Ishikawa (cell line): Measurements from ENCODE around the gene MKKS.

Experiments
- CEBPB ChIP-seq: IDR thresholded peaks from 2 replicates; pipeline ENCODE4 v1.6.1; 2012
- CREB1 ChIP-seq: IDR thresholded peaks from 2 replicates; pipeline ENCODE4 v1.6.1; 2012; ENCODE audit warnings: low read depth
- EGR1 ChIP-seq: IDR thresholded peaks from 2 replicates; pipeline ENCODE4 v1.6.1; 2012
- EP300 ChIP-seq: IDR thresholded peaks from 2 replicates; pipeline ENCODE4 v1.6.1; 2012; ENCODE audit warnings: borderline replicate concordance
- FOXM1 ChIP-seq: IDR thresholded peaks from 2 replicates; pipeline ENCODE4 v1.6.1; 2012; ENCODE audit warnings: low read depth, borderline replicate concordance
- NFIC ChIP-seq: IDR thresholded peaks from 2 replicates; pipeline ENCODE4 v1.6.1; 2012
- RAD21 ChIP-seq: IDR thresholded peaks from 2 replicates; pipeline ENCODE4 v1.6.1; 2012; ENCODE audit warnings: low read depth
- TAF1 ChIP-seq: IDR thresholded peaks from 2 replicates; pipeline ENCODE4 v1.6.1; 2012; ENCODE audit warnings: low read depth, mild to moderate bottlenecking
- TCF12 ChIP-seq: IDR thresholded peaks from 2 replicates; pipeline ENCODE4 v1.6.1; 2012; ENCODE audit warnings: low read depth
- TEAD4 ChIP-seq: IDR thresholded peaks from 2 replicates; pipeline ENCODE4 v1.6.1; 2012
- USF1 ChIP-seq: IDR thresholded peaks from 2 replicates; pipeline ENCODE4 v1.6.1; 2012
- YY1 ChIP-seq: IDR thresholded peaks from 2 replicates; pipeline ENCODE4 v1.6.1; 2012; ENCODE audit warnings: low read depth
- ZBTB7A ChIP-seq: IDR thresholded peaks from 2 replicates; pipeline ENCODE4 v1.6.1; 2012; ENCODE audit warnings: low read depth
- TF ChIP-seq, protein P1 (sequence below): IDR thresholded peaks from 2 replicates; pipeline ENCODE4 v1.6.1; 2012
- TF ChIP-seq, protein P2 (sequence below): IDR thresholded peaks from 2 replicates; pipeline ENCODE4 v1.6.1; 2012; ENCODE audit warnings: low read depth, mild to moderate bottlenecking

Gene MKKS

DNA sequence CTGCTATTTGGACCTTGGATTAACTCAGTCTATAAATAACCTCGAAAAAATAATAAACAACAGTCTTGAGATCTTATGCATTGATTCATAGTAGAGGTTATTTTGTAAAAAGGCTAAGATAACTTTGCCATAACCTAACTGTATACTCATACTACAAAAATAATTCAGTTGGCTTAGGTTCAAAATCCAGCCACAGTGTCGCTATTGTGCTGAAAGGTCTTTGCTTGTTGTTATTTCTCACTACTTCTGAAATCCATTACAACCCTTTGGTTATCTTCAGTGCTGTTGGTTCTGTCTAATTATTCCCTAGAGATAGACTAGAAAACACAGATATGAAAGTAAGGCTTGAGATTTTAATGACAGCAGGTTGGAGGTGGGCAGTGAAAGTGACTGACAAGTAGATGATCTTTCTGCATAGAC, 74.4 kb downstream of the MKKS start:
- TF ChIP-seq, protein P1, sequence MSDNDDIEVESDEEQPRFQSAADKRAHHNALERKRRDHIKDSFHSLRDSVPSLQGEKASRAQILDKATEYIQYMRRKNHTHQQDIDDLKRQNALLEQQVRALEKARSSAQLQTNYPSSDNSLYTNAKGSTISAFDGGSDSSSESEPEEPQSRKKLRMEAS, result no peak
- TF ChIP-seq EGR1 (no peak), FOXM1 (no peak), RAD21 (no peak), EP300 (no peak), NFIC (no peak), ZBTB7A (no peak), YY1 (no peak), USF1 (no peak), CEBPB (no peak), CREB1 (no peak), TCF12 (no peak), TEAD4 (no peak), TAF1 (no peak)
- TF ChIP-seq, protein P2, sequence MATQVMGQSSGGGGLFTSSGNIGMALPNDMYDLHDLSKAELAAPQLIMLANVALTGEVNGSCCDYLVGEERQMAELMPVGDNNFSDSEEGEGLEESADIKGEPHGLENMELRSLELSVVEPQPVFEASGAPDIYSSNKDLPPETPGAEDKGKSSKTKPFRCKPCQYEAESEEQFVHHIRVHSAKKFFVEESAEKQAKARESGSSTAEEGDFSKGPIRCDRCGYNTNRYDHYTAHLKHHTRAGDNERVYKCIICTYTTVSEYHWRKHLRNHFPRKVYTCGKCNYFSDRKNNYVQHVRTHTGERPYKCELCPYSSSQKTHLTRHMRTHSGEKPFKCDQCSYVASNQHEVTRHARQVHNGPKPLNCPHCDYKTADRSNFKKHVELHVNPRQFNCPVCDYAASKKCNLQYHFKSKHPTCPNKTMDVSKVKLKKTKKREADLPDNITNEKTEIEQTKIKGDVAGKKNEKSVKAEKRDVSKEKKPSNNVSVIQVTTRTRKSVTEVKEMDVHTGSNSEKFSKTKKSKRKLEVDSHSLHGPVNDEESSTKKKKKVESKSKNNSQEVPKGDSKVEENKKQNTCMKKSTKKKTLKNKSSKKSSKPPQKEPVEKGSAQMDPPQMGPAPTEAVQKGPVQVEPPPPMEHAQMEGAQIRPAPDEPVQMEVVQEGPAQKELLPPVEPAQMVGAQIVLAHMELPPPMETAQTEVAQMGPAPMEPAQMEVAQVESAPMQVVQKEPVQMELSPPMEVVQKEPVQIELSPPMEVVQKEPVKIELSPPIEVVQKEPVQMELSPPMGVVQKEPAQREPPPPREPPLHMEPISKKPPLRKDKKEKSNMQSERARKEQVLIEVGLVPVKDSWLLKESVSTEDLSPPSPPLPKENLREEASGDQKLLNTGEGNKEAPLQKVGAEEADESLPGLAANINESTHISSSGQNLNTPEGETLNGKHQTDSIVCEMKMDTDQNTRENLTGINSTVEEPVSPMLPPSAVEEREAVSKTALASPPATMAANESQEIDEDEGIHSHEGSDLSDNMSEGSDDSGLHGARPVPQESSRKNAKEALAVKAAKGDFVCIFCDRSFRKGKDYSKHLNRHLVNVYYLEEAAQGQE, result no peak

DNA sequence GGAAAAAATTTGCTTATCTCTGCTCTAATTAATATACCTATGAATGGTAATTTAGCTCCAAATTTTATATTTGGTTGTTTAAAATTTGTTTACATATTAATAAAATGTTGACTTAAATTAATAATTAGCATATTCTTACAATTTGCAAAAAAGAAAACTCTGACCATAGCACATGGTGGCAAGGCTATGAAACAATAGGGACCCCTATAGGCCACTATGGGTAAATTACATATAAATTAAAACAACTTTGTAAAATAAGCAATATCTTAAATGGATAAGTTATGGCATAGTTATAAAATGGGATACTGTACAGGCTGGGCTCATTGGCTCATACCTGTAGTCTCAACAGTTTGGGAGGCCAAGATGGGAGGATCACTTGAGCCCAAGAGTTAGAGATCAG, 76.0 kb downstream of the MKKS start:
- TF ChIP-seq ZBTB7A (no peak), RAD21 (peak; percentile 57), CEBPB (no peak), EGR1 (no peak)

DNA sequence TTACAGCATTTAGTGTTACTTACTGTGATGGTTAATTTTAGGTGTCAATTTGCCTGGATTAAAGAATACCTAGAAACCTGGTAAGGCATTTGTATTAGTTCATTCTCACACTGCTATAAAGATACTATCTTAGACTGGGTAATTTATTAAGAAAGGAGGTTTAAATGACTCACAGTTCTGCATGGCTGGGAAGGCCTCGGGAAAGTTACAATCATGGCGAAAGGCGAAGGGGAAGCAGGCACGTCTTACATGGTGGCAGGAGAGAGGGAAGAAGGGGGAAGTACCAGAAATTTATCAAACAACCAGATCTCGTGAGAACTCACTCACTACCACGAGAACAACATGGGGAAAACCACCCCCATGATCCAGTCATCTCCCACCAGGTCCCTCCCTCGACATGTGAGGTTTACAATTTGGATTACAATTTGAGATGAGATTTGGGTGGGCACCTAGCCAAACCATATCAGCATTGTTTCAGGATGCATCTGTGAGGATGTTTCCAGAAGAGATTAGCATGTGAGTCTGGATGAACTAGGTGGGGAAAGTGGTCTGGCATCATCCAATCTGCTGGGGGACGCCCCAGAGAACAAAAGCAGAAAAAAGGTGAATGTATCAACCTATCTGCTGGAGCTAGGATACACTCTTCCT, 76.8 kb downstream of the MKKS start:
- TF ChIP-seq EP300, result no peak
- no peak for TF ChIP-seq RAD21
- TF ChIP-seq CEBPB, result no peak
- no peak for TF ChIP-seq USF1
- TF ChIP-seq, protein P2, result no peak
- no peak for TF ChIP-seq EGR1
- TF ChIP-seq ZBTB7A, result no peak
- TF ChIP-seq NFIC, result no peak
- TF ChIP-seq, protein P1, result no peak
- no peak for TF ChIP-seq CREB1
- TF ChIP-seq YY1, result no peak
- TF ChIP-seq TCF12, result no peak
- no peak for TF ChIP-seq FOXM1
- no peak for TF ChIP-seq TEAD4
- TF ChIP-seq TAF1, result no peak

DNA sequence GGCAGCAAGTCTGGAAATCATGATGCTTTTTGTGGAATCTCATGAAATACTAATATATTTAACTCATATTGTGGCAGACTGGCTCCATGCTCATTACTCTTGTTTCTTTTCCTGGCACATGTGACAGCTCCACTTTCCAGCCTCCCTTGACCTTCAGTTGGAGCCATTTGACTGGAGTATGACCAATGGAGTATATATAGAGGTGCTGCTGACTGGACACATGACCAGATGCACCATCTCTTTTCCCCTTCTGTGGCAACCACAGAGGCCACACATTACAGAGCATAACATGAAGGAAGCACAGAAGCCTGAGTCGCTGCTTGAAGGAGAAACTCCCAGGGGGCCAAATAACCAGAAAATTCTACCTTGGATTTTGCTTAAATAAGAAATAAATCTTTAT, 77.4 kb downstream of the MKKS start:
- TF ChIP-seq CREB1, result no peak
- TF ChIP-seq YY1, result no peak
- TF ChIP-seq FOXM1, result no peak
- TF ChIP-seq, protein P1, result no peak
- no peak for TF ChIP-seq RAD21
- no peak for TF ChIP-seq ZBTB7A
- TF ChIP-seq TAF1, result no peak
- no peak for TF ChIP-seq TCF12
- TF ChIP-seq, protein P2, result no peak
- no peak for TF ChIP-seq EP300
- no peak for TF ChIP-seq TEAD4
- TF ChIP-seq CEBPB, result no peak
- no peak for TF ChIP-seq USF1
- no peak for TF ChIP-seq EGR1
- TF ChIP-seq NFIC, result no peak
